ENCODE results near the gene CADPS2.

CADPS2 gene

DNA sequence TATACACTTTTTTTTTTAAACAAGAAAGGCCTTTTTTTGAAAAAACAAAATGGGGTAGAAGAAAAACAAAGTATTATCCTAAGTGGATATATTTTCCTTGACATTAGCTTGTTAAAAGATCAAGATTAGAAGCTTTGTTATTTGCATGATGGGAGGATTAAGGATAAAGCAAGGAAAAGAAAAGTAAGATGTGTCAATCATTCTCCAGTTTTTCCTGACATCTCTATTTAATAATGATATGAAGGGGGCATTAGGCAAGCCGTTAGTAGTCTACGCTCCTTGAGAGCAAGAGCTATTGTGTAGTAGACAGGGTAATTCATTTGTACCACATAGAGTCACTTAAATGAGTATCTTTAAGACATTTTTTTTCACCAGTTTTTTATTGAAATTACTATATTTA lies 324.9 kb downstream of the CADPS2 start:
- H2AFZ ChIP-seq (ENCODE audit: low read length): no peak overlapping the region
- no peaks in the 10 kb centered on the region for H3K9me2 ChIP-seq (replicated peaks; ENCODE audit: low read depth, low read length)
- H3K4me1 ChIP-seq (ENCODE audit: insufficient read depth, low read length, poor library complexity, severe bottlenecking): no peaks in the 10 kb centered on the region
- H3K36me3 ChIP-seq (ENCODE audit: insufficient read depth, low read length): no peaks in the 10 kb centered on the region
- no peak overlapping the region for H3K4me3 ChIP-seq (ENCODE audit: low read length, poor library complexity, severe bottlenecking)
- H4K20me1 ChIP-seq (ENCODE audit: insufficient read depth, low read length, poor library complexity, severe bottlenecking): no peaks in the 10 kb centered on the region
- no peaks in the 10 kb centered on the region for H3K9me3 ChIP-seq (ENCODE audit: insufficient read depth, low read depth, low read length)
- no peak overlapping the region for H3K9ac ChIP-seq (ENCODE audit: low read depth, low read length, poor library complexity, severe bottlenecking)
- H3K27me3 ChIP-seq (ENCODE audit: insufficient read depth, low read length, poor library complexity, severe bottlenecking): no peaks in the 10 kb centered on the region
- no peaks in the 10 kb centered on the region for H3F3A ChIP-seq (ENCODE audit: low read depth)
- H3K79me2 ChIP-seq (ENCODE audit: insufficient read depth, low read length): no peaks in the 10 kb centered on the region
- no peak overlapping the region for H3K4me2 ChIP-seq (ENCODE audit: low read depth, low read length, poor library complexity, severe bottlenecking)
- TF ChIP-seq, protein P1, sequence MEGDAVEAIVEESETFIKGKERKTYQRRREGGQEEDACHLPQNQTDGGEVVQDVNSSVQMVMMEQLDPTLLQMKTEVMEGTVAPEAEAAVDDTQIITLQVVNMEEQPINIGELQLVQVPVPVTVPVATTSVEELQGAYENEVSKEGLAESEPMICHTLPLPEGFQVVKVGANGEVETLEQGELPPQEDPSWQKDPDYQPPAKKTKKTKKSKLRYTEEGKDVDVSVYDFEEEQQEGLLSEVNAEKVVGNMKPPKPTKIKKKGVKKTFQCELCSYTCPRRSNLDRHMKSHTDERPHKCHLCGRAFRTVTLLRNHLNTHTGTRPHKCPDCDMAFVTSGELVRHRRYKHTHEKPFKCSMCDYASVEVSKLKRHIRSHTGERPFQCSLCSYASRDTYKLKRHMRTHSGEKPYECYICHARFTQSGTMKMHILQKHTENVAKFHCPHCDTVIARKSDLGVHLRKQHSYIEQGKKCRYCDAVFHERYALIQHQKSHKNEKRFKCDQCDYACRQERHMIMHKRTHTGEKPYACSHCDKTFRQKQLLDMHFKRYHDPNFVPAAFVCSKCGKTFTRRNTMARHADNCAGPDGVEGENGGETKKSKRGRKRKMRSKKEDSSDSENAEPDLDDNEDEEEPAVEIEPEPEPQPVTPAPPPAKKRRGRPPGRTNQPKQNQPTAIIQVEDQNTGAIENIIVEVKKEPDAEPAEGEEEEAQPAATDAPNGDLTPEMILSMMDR (conservative IDR thresholded peaks at IDR 0.05; ENCODE audit: low read length): no peak
- TF ChIP-seq EZH2phosphoT487 (IDR thresholded peaks at IDR 0.05; ENCODE audit: borderline replicate concordance): no peak

DNA sequence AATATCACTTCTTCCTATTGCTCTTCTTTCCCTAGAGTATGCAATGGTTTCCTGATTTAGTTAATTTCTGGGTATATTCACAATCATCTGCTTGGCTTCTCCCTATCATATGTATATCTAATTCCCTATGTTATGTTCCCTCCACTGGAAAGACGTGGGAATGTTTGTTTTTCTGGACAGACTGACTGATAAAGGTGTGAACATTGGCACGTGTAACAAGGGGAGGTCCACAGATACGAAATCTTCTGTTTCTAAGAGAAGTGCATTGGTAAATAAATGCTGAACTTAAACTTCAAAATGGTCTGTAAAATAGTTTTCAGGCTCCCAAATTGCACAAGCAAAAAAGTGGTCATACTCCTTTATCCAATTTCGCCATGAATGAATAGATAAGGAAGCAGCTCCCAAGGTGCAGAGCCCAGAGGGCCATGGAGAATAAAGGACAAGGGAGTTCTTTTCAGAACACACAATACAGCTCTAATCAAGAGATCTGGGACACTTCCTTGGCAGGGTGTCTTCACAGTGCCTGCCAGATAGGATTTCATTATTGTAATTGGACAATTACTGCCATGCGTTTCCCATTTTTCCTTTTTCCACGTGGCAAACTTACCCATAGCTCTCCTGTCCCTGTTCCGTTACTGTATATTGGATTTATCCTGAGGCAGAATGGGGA lies 329.3 kb downstream of the CADPS2 start:
- TF ChIP-seq EZH2phosphoT487 (IDR thresholded peaks at IDR 0.05; ENCODE audit: borderline replicate concordance): no peak
- TF ChIP-seq, protein P1 (conservative IDR thresholded peaks at IDR 0.05; ENCODE audit: low read length): no peak
- no peaks in the 10 kb centered on the region for H3K27me3 ChIP-seq (ENCODE audit: insufficient read depth, low read length, poor library complexity, severe bottlenecking)

DNA sequence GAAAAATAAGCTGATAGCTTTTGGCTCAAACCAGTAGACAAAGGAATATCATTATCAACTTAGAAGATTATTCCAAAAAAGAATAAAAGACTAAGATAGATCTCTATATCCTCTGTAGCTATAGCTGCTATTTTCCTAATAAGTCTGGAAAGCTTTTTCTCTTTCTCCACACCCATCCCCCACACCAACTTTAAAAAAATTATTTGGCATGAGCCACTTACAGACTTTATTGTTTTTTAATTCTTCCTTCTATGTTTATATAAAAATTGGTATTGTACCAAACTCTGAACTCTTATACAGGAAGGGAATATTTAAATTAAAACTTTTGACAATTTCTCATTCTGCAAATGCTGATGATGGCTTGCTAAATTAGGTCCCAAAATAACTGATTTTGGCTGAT lies 330.0 kb downstream of the CADPS2 start:
- Histone ChIP-seq H3K4me1 (ENCODE audit: insufficient read depth, low read length, poor library complexity, severe bottlenecking) (no peaks in the 10 kb centered on the region), H2AFZ (ENCODE audit: low read length) (no peak overlapping the region), H3K9ac (ENCODE audit: low read depth, low read length, poor library complexity, severe bottlenecking) (no peak overlapping the region), H3K9me2 (replicated peaks; ENCODE audit: low read depth, low read length) (no peaks in the 10 kb centered on the region), H3K4me2 (ENCODE audit: low read depth, low read length, poor library complexity, severe bottlenecking) (no peak overlapping the region), H3K4me3 (ENCODE audit: low read length, poor library complexity, severe bottlenecking) (no peak overlapping the region), H4K20me1 (ENCODE audit: insufficient read depth, low read length, poor library complexity, severe bottlenecking) (no peaks in the 10 kb centered on the region), H3K36me3 (ENCODE audit: insufficient read depth, low read length) (no peaks in the 10 kb centered on the region), H3K27me3 (ENCODE audit: insufficient read depth, low read length, poor library complexity, severe bottlenecking) (no peaks in the 10 kb centered on the region), H3F3A (ENCODE audit: low read depth) (no peaks in the 10 kb centered on the region), H3K79me2 (ENCODE audit: insufficient read depth, low read length) (no peaks in the 10 kb centered on the region), H3K9me3 (ENCODE audit: insufficient read depth, low read depth, low read length) (no peaks in the 10 kb centered on the region)
- TF ChIP-seq, protein P1 (conservative IDR thresholded peaks at IDR 0.05; ENCODE audit: low read length): no peak
- TF ChIP-seq EZH2phosphoT487 (IDR thresholded peaks at IDR 0.05; ENCODE audit: borderline replicate concordance): no peak

More for the DNA sequence above, 329.3 kb downstream of the CADPS2 start:
- Histone ChIP-seq H3K4me1 (ENCODE audit: insufficient read depth, low read length, poor library complexity, severe bottlenecking) (no peaks in the 10 kb centered on the region), H3K36me3 (ENCODE audit: insufficient read depth, low read length) (no peaks in the 10 kb centered on the region), H4K20me1 (ENCODE audit: insufficient read depth, low read length, poor library complexity, severe bottlenecking) (no peaks in the 10 kb centered on the region), H3K9ac (ENCODE audit: low read depth, low read length, poor library complexity, severe bottlenecking) (no peak overlapping the region), H3K79me2 (ENCODE audit: insufficient read depth, low read length) (no peaks in the 10 kb centered on the region), H3K4me2 (ENCODE audit: low read depth, low read length, poor library complexity, severe bottlenecking) (no peak overlapping the region), H3K9me2 (replicated peaks; ENCODE audit: low read depth, low read length) (no peaks in the 10 kb centered on the region), H3K4me3 (ENCODE audit: low read length, poor library complexity, severe bottlenecking) (no peak overlapping the region), H2AFZ (ENCODE audit: low read length) (no peak overlapping the region), H3K9me3 (ENCODE audit: insufficient read depth, low read depth, low read length) (no peaks in the 10 kb centered on the region), H3F3A (ENCODE audit: low read depth) (no peaks in the 10 kb centered on the region)

All from Loucy (cell line).